Rectal smooth muscle tissue (tissue), 1 donor: ENCODE results near the gene EMC6.
A peak's percentile ranks its signal among the peaks of the same experiment; 100 is the strongest.

Source experiments
- H3K27ac ChIP-seq: one replicate; pipeline ENCODE4 v1.7.0; 2013; ENCODE audit warnings: low read depth, low read length, inconsistent platforms
- H3K27me3 ChIP-seq: one replicate; pipeline ENCODE4 v1.7.0; 2013; ENCODE audit warnings: low read length; ENCODE audit not compliant: control insufficient read depth, insufficient read depth
- H3K36me3 ChIP-seq: one replicate; pipeline ENCODE4 v1.7.0; 2013; ENCODE audit warnings: low read length; ENCODE audit not compliant: control insufficient read depth, insufficient read depth
- H3K4me1 ChIP-seq: one replicate; pipeline ENCODE4 v1.7.0; 2013; ENCODE audit warnings: low read length; ENCODE audit not compliant: control insufficient read depth, insufficient read depth
- H3K4me3 ChIP-seq: one replicate; pipeline ENCODE4 v1.7.0; 2013; ENCODE audit warnings: low read length
- H3K9ac ChIP-seq: one replicate; pipeline ENCODE4 v1.7.0; 2013; ENCODE audit warnings: low read length

The EMC6 gene

DNA sequence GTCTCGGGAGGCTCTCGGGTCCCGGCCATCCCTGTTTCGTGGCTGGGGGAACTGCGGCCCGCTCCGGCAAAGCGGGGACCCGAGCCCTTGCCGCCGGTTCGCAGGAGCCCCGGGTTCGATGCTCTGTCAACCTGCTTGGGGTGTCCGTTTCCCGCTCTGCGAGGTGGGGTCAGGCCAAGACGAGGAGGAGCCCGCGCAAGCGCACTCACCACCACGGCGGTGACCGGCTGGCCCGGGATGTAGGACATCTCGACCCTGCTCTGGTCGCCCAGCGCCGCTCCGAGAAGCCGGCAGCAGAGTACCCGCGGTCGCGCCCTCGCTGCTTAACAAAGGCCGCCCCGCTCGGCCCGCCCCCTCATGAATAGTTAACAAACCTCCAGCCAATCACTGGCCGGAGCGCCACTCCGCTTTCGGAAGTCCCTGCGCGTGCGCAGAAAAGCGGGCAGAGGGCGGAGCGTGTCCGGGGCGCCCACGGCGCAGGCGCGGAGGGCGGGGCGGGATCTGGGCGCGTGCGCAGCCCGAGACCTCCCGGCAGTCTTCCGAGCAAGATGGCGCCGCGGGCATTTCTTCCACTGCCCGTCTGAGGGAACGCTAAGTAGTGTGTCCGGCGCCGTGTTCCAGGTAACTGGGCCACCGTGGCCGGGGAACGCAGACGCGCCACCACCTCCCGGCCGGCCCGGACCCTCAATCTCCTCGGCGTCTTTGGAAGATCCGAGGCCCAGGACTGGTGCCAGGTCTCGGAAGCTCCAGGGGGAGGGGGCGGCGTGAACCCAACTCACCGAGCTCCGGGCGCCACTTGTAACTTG, at the start of gene EMC6, which contains the start of gene TAX1BP3:
Gene EMC6 (plus strand): TSS at position 534 of the 806 bp plus-strand sequence. CDS start 335 bp downstream, outside the sequence.
Gene TAX1BP3 (minus strand): TSS at position 300 of the 806 bp plus-strand sequence. CDS start 52 bp downstream, at position 248.
- Histone ChIP-seq H3K4me1 (peaks cover 14% of the 10 kb centered on the region), H3K9ac (peak within 1 kb of the TSS; percentile 91), H3K27ac (peak within 1 kb of the TSS; percentile 97), H3K4me3 (peak within 1 kb of the TSS; percentile 96), H3K36me3 (peaks cover 16% of the 10 kb centered on the region), H3K27me3 (no peaks in the 10 kb centered on the region)

DNA sequence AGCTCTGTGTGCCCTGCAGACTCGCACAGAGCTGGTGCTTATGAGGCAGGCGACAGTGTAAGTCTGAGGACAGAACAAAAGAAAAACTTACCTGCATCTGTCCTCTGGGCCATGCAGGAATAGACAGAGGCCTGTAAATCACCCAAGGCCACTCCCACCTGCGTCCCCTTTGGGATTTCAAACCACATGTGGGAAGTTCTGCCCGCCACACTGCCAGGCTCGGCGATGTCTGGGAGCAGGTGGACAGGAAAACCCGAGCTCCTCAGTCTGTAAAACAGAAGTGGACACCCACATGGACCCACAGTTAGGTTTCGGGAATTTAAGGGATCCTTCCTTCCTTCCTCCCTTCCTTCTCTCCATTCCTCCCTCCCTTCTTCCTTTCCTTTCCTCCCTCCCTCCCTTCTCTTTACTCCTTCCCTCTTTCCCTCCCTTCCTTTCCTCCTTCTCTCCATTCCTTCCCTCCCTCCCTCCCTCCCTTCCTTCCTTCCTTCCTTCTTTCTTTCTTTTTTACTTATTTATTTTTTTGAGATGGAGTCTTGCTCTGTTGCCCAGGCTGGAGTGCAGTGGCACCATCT, 47.4 kb upstream of the EMC6 start:
- Histone ChIP-seq H3K36me3 (peaks cover 24% of the 10 kb centered on the region), H3K4me1 (no peaks in the 10 kb centered on the region), H3K27me3 (no peaks in the 10 kb centered on the region), H3K27ac (no peak overlapping the region), H3K4me3 (no peak overlapping the region), H3K9ac (no peak overlapping the region)

DNA sequence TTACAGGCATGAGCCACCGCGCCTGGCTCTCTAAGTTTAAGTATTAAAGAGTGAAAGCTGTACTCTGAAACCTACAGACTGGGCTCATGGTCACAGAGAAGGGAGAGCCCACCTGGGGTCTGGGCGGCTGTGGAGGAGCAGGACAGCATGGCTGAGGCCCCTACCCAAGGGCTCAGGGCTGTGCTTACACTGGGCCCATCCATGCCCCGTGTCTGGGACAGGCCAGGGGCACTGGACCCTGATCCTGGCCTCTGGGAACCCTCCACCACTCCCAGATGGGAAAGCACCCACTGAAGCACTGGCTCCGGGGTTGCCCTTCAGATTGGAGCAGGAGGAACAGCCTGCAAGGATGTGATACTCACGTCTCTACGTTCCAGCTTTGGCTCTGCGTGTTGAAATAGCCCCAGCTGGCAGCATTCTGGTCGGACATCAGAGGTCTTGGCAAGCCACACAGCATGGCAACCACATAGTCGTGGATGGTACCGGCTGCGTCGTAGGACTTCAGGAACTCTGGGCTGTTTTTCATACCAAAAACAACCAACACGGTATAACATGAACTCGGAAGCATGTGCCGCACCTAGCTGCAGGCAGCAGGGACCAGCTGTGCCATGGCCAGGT, 45.5 kb upstream of the EMC6 start:
- Histone ChIP-seq H3K9ac (no peak overlapping the region), H3K36me3 (peaks cover 28% of the 10 kb centered on the region), H3K4me3 (no peak overlapping the region), H3K4me1 (no peaks in the 10 kb centered on the region), H3K27ac (no peak overlapping the region), H3K27me3 (no peaks in the 10 kb centered on the region)

DNA sequence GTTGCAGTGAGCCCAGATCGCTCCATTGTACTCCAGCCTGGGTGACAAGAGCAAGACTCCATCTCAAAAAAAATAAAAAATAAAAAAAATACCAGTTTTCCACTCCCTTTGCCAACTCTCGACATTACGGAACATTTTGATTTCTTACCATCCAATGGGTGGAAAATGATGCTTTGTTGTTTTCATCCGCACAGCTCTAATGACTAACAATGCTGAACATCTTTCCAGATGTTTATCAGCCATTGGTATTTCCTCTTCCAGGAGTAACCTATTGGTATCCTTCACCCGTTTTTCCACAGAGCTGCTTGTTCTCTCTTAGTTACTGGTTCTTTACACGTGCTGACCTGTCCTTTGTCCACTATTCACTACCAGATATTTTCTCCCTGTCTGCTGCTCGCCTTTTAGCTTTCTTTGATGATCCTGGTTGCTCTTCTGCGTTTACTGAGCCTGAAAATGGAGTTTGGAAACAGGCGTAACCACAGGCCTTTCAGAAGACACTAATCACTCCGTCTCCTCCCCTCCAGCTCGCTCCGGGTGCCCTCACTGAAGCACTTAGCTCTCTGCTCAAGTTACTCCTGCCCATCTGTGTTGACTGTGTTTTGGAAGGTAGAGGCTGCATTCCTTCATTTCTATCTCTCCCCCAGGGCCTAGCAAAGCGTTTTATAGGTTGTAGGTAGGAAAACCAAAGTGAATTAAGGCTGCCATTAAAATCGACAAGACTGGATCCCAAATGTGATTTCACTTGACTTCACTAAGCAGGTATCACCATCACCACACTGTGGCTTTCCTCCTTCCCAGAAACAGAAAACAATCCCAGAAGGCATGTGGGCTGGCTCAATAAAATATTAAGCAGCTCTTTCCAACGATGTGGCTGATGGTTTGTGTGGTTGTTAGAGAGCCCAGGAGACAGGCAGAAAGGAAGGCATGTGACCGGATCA, 41.5 kb upstream of the EMC6 start:
- Histone ChIP-seq H3K27ac (no peak overlapping the region), H3K36me3 (peaks cover 22% of the 10 kb centered on the region), H3K9ac (no peak overlapping the region), H3K27me3 (no peaks in the 10 kb centered on the region), H3K4me1 (no peaks in the 10 kb centered on the region), H3K4me3 (no peak overlapping the region)

DNA sequence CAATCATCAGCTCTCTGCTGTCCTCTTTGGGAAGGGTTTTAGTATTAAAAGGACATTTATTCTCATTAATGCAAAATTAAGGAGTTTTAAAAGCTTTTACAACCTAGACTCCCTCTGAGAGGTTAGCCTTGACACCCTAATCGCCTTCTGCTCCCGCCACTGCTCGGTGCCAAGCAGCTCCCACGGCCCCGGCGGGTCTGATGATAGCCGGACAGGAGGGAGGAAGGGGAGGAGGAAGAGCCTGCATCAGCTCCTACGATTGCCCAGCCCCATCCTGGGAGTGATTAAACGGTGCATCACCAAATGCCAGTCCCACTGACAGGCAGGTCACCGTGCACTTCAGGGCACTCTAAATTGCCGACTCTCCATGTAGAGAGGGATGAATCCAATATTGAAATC, 40.8 kb upstream of the EMC6 start:
- Histone ChIP-seq H3K27me3 (no peaks in the 10 kb centered on the region), H3K4me1 (no peaks in the 10 kb centered on the region), H3K27ac (no peak overlapping the region), H3K9ac (no peak overlapping the region), H3K4me3 (no peak overlapping the region), H3K36me3 (peaks cover 20% of the 10 kb centered on the region)

DNA sequence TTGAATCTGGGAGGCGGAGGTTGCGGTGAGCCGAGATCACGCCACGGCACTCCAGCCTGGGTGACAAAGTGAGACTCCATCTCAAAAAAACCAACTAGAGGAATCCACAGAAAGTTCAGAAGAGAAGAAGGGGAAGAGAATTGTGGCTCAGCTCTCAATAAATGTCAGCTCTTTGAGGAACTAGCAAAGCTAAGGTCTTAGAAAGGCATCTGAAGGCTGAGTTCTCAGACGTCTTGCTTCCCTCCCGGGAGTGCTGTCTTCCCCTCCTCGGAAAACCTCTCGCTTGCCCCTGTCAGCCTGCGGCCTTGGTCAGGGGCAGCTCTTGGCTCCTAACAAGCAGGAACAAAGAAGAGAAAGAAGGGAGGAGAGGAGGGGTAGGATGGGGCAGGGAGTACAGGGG, 37.8 kb upstream of the EMC6 start:
- Histone ChIP-seq H3K36me3 (peaks cover 13% of the 10 kb centered on the region), H3K27me3 (no peaks in the 10 kb centered on the region), H3K4me1 (no peaks in the 10 kb centered on the region), H3K27ac (no peak overlapping the region), H3K4me3 (no peak overlapping the region), H3K9ac (no peak overlapping the region)

DNA sequence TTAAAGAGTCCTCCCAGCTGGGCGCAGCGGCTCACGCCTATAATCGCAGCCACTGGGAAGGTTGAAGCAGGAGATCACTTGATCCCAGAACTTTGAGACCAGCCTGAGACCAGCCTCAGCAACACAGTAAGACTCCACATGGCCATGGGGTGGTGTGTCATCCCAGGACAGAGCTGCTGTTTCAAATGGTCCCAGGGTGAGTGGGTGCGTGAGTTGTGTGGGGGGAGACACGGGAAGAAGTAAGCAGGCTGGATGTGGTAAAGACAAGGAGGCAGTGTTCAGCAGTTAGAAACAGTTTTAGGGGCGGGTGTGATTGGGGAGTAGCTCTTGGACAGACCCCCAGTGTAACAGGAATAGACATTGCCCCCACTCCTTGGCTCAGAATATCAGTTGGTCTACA, 36.3 kb upstream of the EMC6 start:
- no peaks in the 10 kb centered on the region for H3K4me1 ChIP-seq
- H3K27me3 ChIP-seq: no peaks in the 10 kb centered on the region
- H3K27ac ChIP-seq: no peak overlapping the region
- no peak overlapping the region for H3K4me3 ChIP-seq
- H3K9ac ChIP-seq: no peak overlapping the region
- peaks cover 11% of the 10 kb centered on the region for H3K36me3 ChIP-seq

DNA sequence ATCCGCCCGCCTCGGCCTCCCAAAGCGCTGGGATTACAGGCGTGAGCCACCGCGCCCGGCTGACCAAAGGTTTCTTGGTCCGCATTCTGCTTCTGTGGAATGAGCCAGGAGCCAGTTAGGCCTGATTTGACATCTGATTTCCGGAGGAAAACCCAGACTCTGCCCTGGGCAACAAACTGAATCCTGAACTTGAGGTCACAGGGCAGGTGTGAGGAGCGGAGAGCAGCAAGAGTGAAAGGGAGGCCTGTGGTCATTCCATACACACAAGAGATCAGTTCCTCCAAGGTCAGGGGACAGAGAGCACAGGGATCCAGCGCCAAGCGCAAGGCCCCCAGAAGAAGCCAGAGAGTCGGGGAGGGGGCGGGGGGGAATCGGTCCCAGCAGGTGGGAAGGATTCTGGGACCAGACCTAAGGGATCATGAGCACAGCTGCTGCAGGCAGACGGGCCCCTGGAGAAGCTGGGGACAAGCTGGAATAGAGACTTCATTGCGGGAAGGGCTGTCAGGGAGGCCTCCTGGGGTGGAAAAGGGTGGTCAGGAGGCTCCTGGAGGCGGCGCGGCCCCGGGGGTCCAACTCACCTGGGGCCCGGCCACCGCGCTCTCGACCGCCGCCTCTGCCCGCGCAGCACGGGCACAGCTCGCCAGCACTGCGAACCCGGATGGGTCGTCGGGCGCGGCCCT, 33.0 kb upstream of the EMC6 start:
- Histone ChIP-seq H3K4me1 (no peaks in the 10 kb centered on the region), H3K9ac (peak overlapping the region; percentile 80), H3K4me3 (peak overlapping the region; percentile 93), H3K36me3 (no peaks in the 10 kb centered on the region), H3K27me3 (no peaks in the 10 kb centered on the region), H3K27ac (peak overlapping the region; percentile 98)

DNA sequence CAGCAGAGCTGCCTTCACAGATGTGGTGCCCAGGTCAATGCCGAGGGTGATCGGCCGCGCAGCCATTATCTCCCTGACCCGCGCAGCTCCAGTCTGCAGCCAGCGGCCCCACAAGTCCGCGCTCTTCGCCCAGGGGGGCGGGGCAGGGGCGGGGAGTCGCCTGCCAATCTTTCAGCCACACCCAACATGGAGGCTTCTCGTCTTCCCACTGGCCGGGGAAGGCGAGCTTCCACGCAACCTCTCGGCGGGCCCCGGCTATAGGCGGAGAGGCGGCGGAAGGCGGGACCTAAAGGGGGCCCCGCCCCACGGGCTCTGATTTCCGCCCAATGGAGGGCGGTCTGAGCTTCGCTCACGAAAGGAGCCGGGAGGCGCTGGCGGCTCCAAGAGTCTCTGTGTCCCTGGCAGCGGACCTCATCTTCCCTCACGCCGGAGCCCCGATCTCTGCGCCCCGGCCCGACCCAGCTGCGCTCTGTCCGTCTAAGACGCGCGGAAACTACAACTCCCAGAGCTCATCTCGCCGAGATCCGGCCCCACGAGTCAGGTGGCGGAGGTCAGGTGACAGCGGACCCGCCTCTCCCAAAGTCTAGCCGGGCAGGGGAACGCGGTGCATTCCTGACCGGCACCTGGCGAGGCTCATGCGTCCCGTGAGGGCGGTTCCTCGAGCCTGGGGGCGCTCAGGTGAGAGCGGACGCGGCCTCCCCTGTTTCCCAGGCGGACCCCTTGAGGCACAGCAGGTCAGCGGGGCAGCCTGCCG, 32.3 kb upstream of the EMC6 start, which contains the start of the genes CTNS and SHPK:
Gene CTNS (plus strand): TSS at position 607 of the 754 bp plus-strand sequence. CDS start 3,447 bp downstream, outside the sequence.
Gene SHPK (minus strand): TSS at position 97 of the 754 bp plus-strand sequence. CDS start 31 bp downstream, at position 66.
- H3K9ac ChIP-seq: peak within 1 kb of the TSS; percentile 80
- no peaks in the 10 kb centered on the region for H3K36me3 ChIP-seq
- H3K27me3 ChIP-seq: no peaks in the 10 kb centered on the region
- peak within 1 kb of the TSS; percentile 98 for H3K27ac ChIP-seq
- H3K4me1 ChIP-seq: no peaks in the 10 kb centered on the region
- H3K4me3 ChIP-seq: peak within 1 kb of the TSS; percentile 98

DNA sequence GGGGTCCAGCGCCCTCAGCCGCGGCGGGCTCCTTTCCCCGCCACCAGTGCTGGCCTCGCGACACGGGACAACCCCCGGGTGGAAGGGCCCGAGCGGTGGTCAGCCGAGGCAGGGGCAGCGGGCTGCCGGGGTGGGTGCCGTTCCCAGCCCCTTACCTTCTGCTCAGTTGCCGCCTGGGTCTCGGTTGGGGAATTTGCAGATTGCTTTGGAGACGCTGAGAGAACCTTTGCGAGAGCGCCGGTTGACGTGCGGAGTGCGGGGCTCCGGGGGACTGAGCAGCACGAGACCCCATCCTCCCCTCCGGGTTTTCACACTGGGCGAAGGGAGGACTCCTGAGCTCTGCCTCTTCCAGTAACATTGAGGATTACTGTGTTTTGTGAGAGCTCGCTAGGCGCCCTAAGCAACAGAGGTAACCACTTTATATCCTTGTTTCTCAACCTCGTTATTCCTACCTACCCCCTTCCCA, 31.7 kb upstream of the EMC6 start:
- H3K27ac ChIP-seq: peak overlapping the region; percentile 98
- H3K4me3 ChIP-seq: peak overlapping the region; percentile 98
- H3K36me3 ChIP-seq: no peaks in the 10 kb centered on the region
- H3K4me1 ChIP-seq: no peaks in the 10 kb centered on the region
- H3K9ac ChIP-seq: peak overlapping the region; percentile 80
- no peaks in the 10 kb centered on the region for H3K27me3 ChIP-seq
